ENCODE measurements around the gene TRAPPC6A. TPM values are rescaled to one million over a fixed set of nuclear protein-coding genes. Genes with fewer than 3 reads are reported as not detected.

TRAPPC6A gene
- total and polyA plus RNA-seq, 2 of the 4 experiments (the other 2 are of a cell fraction): 4.1 to 13.4 TPM

DNA sequence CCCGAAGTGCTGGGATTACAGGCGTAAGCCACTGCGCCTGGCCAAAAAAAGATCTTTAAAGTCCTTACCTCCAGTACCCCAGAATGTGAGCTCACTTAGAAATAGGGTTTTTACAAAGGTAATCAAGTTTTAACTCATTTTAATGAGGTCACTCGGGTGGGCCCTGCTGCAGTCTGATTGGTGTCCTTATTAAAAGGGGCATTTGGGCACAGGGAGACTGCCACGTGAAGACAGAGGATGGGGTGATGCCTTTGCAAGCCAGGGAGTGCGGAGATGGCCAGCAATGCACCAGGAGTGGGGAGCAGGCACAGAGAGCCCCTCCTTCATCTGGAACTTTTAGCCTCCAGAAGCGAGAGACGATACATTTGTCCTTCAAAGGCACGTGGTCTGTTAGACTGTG lies 28.9 kb downstream of the TRAPPC6A start:
- no peak for TF ChIP-seq RCOR1 (IDR thresholded peaks at IDR 0.05; ENCODE audit: insufficient replicate concordance, low read length)
- TF ChIP-seq BHLHE40 (IDR thresholded peaks at IDR 0.05; ENCODE audit: low read depth, low read length): no peak
- no peak for TF ChIP-seq RFX5 (IDR thresholded peaks at IDR 0.05; ENCODE audit: low read depth, low read length)
- TF ChIP-seq, protein P1, sequence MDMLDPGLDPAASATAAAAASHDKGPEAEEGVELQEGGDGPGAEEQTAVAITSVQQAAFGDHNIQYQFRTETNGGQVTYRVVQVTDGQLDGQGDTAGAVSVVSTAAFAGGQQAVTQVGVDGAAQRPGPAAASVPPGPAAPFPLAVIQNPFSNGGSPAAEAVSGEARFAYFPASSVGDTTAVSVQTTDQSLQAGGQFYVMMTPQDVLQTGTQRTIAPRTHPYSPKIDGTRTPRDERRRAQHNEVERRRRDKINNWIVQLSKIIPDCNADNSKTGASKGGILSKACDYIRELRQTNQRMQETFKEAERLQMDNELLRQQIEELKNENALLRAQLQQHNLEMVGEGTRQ (IDR thresholded peaks at IDR 0.05; ENCODE audit: low read depth, low read length): no peak
- TF ChIP-seq MXI1 (IDR thresholded peaks at IDR 0.05; ENCODE audit: borderline replicate concordance, low read depth, low read length): no peak
- no peak for TF ChIP-seq MAFK (IDR thresholded peaks at IDR 0.05; ENCODE audit: low read depth, low read length)
- TF ChIP-seq POLR2A (IDR thresholded peaks at IDR 0.05; ENCODE audit: low read depth, low read length): no peak
- TF ChIP-seq RAD21 (IDR thresholded peaks at IDR 0.05; ENCODE audit: low read length): no peak
- TF ChIP-seq CHD1 (IDR thresholded peaks at IDR 0.05; ENCODE audit: low read depth, low read length): no peak
- TF ChIP-seq SMC3 (IDR thresholded peaks at IDR 0.05; ENCODE audit: low read depth, low read length): no peak
- TF ChIP-seq, protein P2, sequence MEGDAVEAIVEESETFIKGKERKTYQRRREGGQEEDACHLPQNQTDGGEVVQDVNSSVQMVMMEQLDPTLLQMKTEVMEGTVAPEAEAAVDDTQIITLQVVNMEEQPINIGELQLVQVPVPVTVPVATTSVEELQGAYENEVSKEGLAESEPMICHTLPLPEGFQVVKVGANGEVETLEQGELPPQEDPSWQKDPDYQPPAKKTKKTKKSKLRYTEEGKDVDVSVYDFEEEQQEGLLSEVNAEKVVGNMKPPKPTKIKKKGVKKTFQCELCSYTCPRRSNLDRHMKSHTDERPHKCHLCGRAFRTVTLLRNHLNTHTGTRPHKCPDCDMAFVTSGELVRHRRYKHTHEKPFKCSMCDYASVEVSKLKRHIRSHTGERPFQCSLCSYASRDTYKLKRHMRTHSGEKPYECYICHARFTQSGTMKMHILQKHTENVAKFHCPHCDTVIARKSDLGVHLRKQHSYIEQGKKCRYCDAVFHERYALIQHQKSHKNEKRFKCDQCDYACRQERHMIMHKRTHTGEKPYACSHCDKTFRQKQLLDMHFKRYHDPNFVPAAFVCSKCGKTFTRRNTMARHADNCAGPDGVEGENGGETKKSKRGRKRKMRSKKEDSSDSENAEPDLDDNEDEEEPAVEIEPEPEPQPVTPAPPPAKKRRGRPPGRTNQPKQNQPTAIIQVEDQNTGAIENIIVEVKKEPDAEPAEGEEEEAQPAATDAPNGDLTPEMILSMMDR (conservative IDR thresholded peaks at IDR 0.05; ENCODE audit: low read depth, low read length): no peak
- no peak for TF ChIP-seq NFE2L2 (IDR thresholded peaks at IDR 0.05; ENCODE audit: low read depth, low read length)
- no peak for TF ChIP-seq CEBPB (IDR thresholded peaks at IDR 0.05; ENCODE audit: low read depth, low read length)
- no peak for TF ChIP-seq MAZ (IDR thresholded peaks at IDR 0.05; ENCODE audit: borderline replicate concordance, low read depth, low read length)
- TF ChIP-seq, protein P3, sequence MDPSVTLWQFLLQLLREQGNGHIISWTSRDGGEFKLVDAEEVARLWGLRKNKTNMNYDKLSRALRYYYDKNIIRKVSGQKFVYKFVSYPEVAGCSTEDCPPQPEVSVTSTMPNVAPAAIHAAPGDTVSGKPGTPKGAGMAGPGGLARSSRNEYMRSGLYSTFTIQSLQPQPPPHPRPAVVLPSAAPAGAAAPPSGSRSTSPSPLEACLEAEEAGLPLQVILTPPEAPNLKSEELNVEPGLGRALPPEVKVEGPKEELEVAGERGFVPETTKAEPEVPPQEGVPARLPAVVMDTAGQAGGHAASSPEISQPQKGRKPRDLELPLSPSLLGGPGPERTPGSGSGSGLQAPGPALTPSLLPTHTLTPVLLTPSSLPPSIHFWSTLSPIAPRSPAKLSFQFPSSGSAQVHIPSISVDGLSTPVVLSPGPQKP (IDR thresholded peaks at IDR 0.05; ENCODE audit: borderline replicate concordance, low read depth, low read length): no peak
- no peak for TF ChIP-seq FOS (IDR thresholded peaks at IDR 0.05; ENCODE audit: low read depth, low read length)
- ChIA-PET POLR2A (ENCODE audit: unreplicated experiment) (no interaction called here), CTCF (no interaction called here)
- peaks cover 8% of the 10 kb centered on the region for H4K20me1 ChIP-seq (ENCODE audit: insufficient read depth, low read length)
- H2AFZ ChIP-seq (replicated peaks; ENCODE audit: low read length, poor library complexity): no peak overlapping the region
- no peak overlapping the region for H2BK20ac ChIP-seq (ENCODE audit: low read depth, low read length)
- H2BK15ac ChIP-seq (ENCODE audit: low read depth, low read length): no peak overlapping the region
- H2BK120ac ChIP-seq (ENCODE audit: low read depth, low read length): no peak overlapping the region
- H3K4me3 ChIP-seq (ENCODE audit: insufficient read depth, low read depth, low read length): no peak overlapping the region
- in situ Hi-C loops (cut with MboI; ENCODE audit: low sequenced_read_pairs): no loop called here
- H4K91ac ChIP-seq (ENCODE audit: insufficient read depth, low read depth, low read length): no peak overlapping the region
- no peak overlapping the region for H3K14ac ChIP-seq (replicated peaks; ENCODE audit: low read depth, low read length)
- dilution Hi-C loops (cut with HindIII; ENCODE audit: low sequenced_read_pairs, unreplicated experiment): no loop called here
- no peaks in the 10 kb centered on the region for H3K79me1 ChIP-seq (ENCODE audit: low read depth in 1 of 2, low read length in 2 of 2)
- H2AK5ac ChIP-seq (ENCODE audit: low read depth, low read length): no peak overlapping the region
- intact Hi-C loops (cut with micrococcal nuclease): no loop called here
- H3K27me3 ChIP-seq (ENCODE audit: control insufficient read depth, insufficient read depth, low read length): peaks cover 20% of the 10 kb centered on the region
- no peak overlapping the region for H2BK5ac ChIP-seq (ENCODE audit: low read depth, low read length, poor library complexity, severe bottlenecking)
- ATAC-seq (ENCODE audit: low read depth) (no peak), DNase-seq (no peak)
- no peak overlapping the region for H3K4ac ChIP-seq (ENCODE audit: low read depth, low read length)
- no peak overlapping the region for H3K4me2 ChIP-seq (ENCODE audit: low read depth, low read length)
- H3K9me1 ChIP-seq (ENCODE audit: insufficient read depth, low read length): peaks cover 3% of the 10 kb centered on the region; the same call in 1 of the 2 replicates
- no peak overlapping the region for H3K23ac ChIP-seq (ENCODE audit: low read depth, low read length)
- no peak overlapping the region for H3K27ac ChIP-seq (ENCODE audit: insufficient read depth, low read length)
- H3K9me3 ChIP-seq (ENCODE audit: control insufficient read depth, insufficient read depth, low read length): no peaks in the 10 kb centered on the region
- no TSS peak for BruUV-seq (replicated peaks)
- no peak overlapping the region for H4K5ac ChIP-seq (ENCODE audit: low read depth, low read length)
- no peak overlapping the region for H4K8ac ChIP-seq (ENCODE audit: low read depth in 2 of 2, low read length in 2 of 2)
- no peak overlapping the region for H3K18ac ChIP-seq (ENCODE audit: low read depth, low read length)
- H3K4me1 ChIP-seq (ENCODE audit: control insufficient read depth, insufficient read depth, low read length): peaks cover 15% of the 10 kb centered on the region
- H3K56ac ChIP-seq (ENCODE audit: extremely low read depth, insufficient read depth, low read length): no peak overlapping the region
- H2AK9ac ChIP-seq (replicated peaks; ENCODE audit: low read depth, low read length, poor library complexity): no peak overlapping the region
- 60% methylated on average over 1 of the region's 9 CpGs; no CpG with 5 or more reads in 1 of the 2 experiments for WGBS, 2 experiments (ENCODE audit: extremely low coverage in 2 of 2, insufficient read length in 1 of 2)
- peaks cover 21% of the 10 kb centered on the region for H3K36me3 ChIP-seq (ENCODE audit: control insufficient read depth, insufficient read depth, low read length)
- no peak overlapping the region for H3K9ac ChIP-seq (ENCODE audit: low read depth, low read length)

All from IMR-90 (cell line).